ENCODE measurements around the gene PLXNA4.

The PLXNA4 gene

GRCh38 chr7:132501956-132502355 lies 74.3 kb downstream of the PLXNA4 start:
- no peak for DNase-seq (ENCODE audit: low spot score)

GRCh38 chr7:132500727-132501440 lies 75.4 kb downstream of the PLXNA4 start:
- peak; percentile 33 for DNase-seq (ENCODE audit: low spot score)

- DNase-seq (ENCODE audit: low spot score): no peak
Observed at GRCh38 chr7:132499487-132499886, 76.8 kb downstream of the PLXNA4 start.

GRCh38 chr7:132499065-132499464 lies 77.2 kb downstream of the PLXNA4 start:
- DNase-seq (ENCODE audit: low spot score): no peak

- no peak for DNase-seq (ENCODE audit: low spot score)
Observed at GRCh38 chr7:132498319-132498718, 78.0 kb downstream of the PLXNA4 start.

- no peak for DNase-seq (ENCODE audit: low spot score)
Observed at GRCh38 chr7:132497098-132497497, 79.2 kb downstream of the PLXNA4 start.

- no peak for DNase-seq (ENCODE audit: low spot score)
Observed at GRCh38 chr7:132495936-132496335, 80.3 kb downstream of the PLXNA4 start.

GRCh38 chr7:132494474-132494873 lies 81.8 kb downstream of the PLXNA4 start:
- no peak for DNase-seq (ENCODE audit: low spot score)

GRCh38 chr7:132492823-132493445 lies 83.3 kb downstream of the PLXNA4 start:
- no peak for DNase-seq (ENCODE audit: low spot score)

- DNase-seq (ENCODE audit: low spot score): no peak
Observed at GRCh38 chr7:132491391-132491945, 84.8 kb downstream of the PLXNA4 start.

- DNase-seq (ENCODE audit: low spot score): no peak
Observed at GRCh38 chr7:132490474-132490873, 85.8 kb downstream of the PLXNA4 start.

GRCh38 chr7:132489776-132490237 lies 86.5 kb downstream of the PLXNA4 start:
- no peak for DNase-seq (ENCODE audit: low spot score)

GRCh38 chr7:132488634-132489302 lies 87.5 kb downstream of the PLXNA4 start:
- no peak for DNase-seq (ENCODE audit: low spot score)

GRCh38 chr7:132486274-132486610 lies 90.0 kb downstream of the PLXNA4 start:
- no peak for DNase-seq (ENCODE audit: low spot score)

GRCh38 chr7:132485600-132486273 lies 90.5 kb downstream of the PLXNA4 start:
- no peak for DNase-seq (ENCODE audit: low spot score)

- DNase-seq (ENCODE audit: low spot score): no peak
Observed at GRCh38 chr7:132485136-132485535, 91.1 kb downstream of the PLXNA4 start.

- DNase-seq (ENCODE audit: low spot score): no peak
Observed at GRCh38 chr7:132482866-132483265, 93.4 kb downstream of the PLXNA4 start.

GRCh38 chr7:132480534-132480933 lies 95.7 kb downstream of the PLXNA4 start:
- DNase-seq (ENCODE audit: low spot score): no peak

- no peak for DNase-seq (ENCODE audit: low spot score)
Observed at GRCh38 chr7:132476541-132476940, 99.7 kb downstream of the PLXNA4 start.

GRCh38 chr7:132475669-132476116 lies 100.6 kb downstream of the PLXNA4 start:
- DNase-seq (ENCODE audit: low spot score): no peak

GRCh38 chr7:132475037-132475668 lies 101.1 kb downstream of the PLXNA4 start:
- DNase-seq (ENCODE audit: low spot score): no peak
